GM13976 (cell line): ENCODE data around the gene MAD1L1.

Experiments
- DNase-seq: peaks from one replicate; pipeline ENCODE4 v3.0.0; 2012; ENCODE audit warnings: low spot score
- CTCF ChIP-seq: IDR thresholded peaks from 2 replicates; pipeline ENCODE4 v1.5.1; 2012; ENCODE audit warnings: borderline replicate concordance, mild to moderate bottlenecking; ENCODE audit not compliant: insufficient read depth; ENCODE audit errors: extremely low read depth, missing control alignments, control extremely low read depth
- in situ Hi-C: fragments of 300-500 bp; cut with MboI; formaldehyde crosslinking; loops from one replicate; pipeline ENCODE4 v1.12.0; 2022; ENCODE audit warnings: low sequenced_read_pairs, mixed read lengths, inconsistent platforms; ENCODE audit not compliant: unreplicated experiment

Gene MAD1L1

GRCh38 chr7:2048006-2048405 is 184.7 kb downstream of the MAD1L1 start:
- no peak for TF ChIP-seq CTCF
- in situ Hi-C loops, result no loop called here
- no peak for DNase-seq

- no peak for DNase-seq
- in situ Hi-C loops, result no loop called here
Measured at GRCh38 chr7:2046581-2047565, 185.9 kb downstream of the MAD1L1 start.

GRCh38 chr7:2045559-2046405 is 187.0 kb downstream of the MAD1L1 start:
- no peak for TF ChIP-seq CTCF
- no peak for DNase-seq
- in situ Hi-C loops, result no loop called here

More at GRCh38 chr7:2046581-2047565, 185.9 kb downstream of the MAD1L1 start:
- TF ChIP-seq CTCF, result no peak

- DNase-seq, result no peak
- in situ Hi-C loops, result no loop called here
- TF ChIP-seq CTCF, result no peak
Measured at GRCh38 chr7:2044883-2045471, 187.8 kb downstream of the MAD1L1 start.

GRCh38 chr7:2044311-2044882 is 188.3 kb downstream of the MAD1L1 start:
- in situ Hi-C loops, result no loop called here
- no peak for DNase-seq
- no peak for TF ChIP-seq CTCF
